Stimulated activated CD4-positive, alpha-beta T cell treated with anti-CD3 and anti-CD28 coated beads, Interleukin-2, amount 100 ng/mL, for 48 hours (primary cell): ENCODE measurements around the gene GLP1R.

Source experiments
- DNase-seq, 2 donors: peaks; one replicate each; pipeline ENCODE4 v3.0.0-alpha.2; 2020

GLP1R gene

DNA sequence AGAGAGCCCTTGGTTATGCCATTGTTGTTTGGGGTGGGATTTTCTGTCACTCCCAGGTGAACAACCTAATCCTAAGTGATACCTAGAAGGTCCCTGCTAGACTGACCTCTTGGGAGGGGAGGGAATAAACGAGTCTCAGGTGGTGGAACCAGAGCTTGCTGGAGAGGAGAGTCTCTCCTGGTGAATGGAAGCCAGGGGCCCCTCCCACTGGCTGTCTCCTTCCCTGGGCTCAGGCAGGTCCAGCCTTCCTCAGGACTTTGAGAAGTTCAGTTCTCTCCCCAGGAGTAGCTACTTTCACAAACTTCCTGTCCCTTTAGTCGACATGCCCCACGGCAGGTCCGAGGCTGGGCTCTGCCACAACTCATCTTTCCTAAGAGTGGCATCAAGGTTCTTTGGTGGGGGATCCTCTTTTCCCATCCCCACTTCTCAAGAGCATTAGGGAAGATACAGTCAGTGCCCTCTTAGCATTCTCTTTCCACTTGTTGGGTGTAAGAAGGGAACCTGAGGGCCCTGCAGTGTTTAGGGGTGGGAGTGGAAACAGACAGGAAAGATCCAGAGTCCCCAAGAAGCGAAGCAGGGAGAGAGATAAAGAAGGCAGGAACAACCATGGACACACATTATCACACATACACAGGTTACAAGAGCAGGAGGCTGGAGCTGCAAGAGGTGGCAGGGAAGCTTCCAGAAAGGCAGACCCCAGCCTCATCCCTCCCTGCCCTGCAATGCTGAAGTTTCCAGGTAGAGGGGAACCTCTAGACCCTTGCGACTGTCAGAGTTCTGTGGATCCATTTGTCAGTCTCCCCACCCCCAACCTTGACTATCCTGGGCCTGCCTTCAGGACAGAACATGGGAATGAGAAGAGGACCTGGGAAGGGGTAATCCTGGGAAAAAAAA, 900 bp upstream of the GLP1R start:
- DNase-seq: no peak

- no peak for DNase-seq
Measured at GRCh38 chr6:39049575-39050283, 1.1 kb downstream of the GLP1R start.

- DNase-seq: no peak
Measured at GRCh38 chr6:39050453-39051112, 2.0 kb downstream of the GLP1R start.

DNA sequence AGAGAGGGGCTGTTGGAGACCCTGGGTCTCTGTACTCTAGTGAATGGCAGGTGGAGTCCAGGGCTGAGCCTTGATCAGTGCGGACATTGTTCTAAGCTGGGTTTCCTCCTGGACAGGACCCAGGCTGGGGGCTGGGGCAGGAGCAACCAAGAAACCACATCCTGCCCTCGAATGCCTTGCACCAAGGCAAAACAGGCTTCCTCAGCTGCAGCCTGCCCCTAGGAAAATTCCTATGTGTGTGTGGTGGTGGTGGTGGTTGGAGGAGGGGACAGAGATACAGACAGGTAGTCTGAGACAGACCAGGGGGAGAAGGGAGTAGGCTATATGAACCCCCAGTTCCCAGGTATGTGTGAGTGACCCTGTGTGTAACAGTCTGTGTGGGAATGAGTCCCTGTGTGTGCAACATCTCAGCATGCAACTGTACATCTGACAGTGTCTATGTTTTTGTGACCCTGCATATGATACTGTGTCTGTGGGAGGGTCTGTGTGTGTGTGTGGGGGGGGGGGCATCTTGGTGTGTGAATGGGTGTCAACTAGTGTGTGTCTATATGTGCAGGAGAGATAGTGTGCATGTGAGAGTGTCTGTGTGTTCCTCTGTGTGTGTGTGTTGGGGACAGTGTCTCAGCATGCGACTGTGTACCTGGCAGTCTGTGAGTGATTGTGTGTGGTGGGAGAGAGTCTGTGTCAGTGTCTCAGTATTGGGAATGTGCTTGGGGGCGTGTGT, 3.0 kb downstream of the GLP1R start:
- no peak for DNase-seq

GRCh38 chr6:39053016-39053624, 4.5 kb downstream of the GLP1R start:
- DNase-seq: no peak

- no peak for DNase-seq
Measured at GRCh38 chr6:39053854-39054576, 5.4 kb downstream of the GLP1R start.

DNA sequence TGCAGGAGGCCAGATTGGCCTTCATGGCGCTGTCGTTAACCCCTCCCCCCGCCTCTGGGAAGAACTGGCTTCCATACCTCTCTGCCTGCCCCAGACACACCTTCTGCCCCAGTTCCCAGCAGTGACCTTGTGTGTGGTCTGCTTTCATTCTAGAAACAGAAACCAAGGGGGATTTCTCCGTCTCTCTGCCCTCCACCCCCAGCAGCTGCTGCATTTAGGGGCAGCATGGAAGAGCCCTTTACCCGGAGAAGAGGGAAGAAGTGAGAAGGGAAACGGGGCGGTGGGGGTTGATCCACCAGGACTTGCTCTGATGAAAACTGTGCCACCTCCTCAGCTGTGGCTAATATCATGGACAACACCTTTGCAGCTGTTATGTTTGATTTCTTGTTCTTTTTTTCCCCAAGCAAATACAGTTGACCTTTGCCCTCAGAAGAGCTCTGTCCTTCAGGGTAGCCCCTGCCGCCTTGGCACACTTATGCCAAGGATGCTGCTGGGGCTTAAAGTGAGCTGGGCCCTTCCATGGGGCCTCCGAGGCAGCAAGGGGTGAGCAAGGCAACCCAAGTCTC, 6.1 kb downstream of the GLP1R start:
- no peak for DNase-seq

- DNase-seq: no peak
Measured at GRCh38 chr6:39055661-39056060, 7.1 kb downstream of the GLP1R start.

DNA sequence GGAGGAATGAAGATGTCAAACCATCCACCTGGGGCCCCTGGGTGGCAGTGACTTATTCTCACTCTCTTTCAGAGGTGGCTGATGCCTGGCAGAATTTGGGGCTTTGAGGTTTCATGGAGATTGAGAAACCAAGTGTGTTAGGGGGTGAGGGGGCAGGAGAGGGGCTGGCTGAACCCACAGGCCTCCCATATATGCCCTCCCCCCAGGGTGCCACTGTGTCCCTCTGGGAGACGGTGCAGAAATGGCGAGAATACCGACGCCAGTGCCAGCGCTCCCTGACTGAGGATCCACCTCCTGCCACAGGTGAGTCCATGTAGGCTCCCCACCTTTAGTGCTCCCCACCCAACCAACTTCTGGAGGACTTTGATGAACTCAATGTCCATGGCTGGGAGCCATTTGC, 7.6 kb downstream of the GLP1R start:
- DNase-seq: no peak

- no peak for DNase-seq
Measured at GRCh38 chr6:39056681-39057080, 8.1 kb downstream of the GLP1R start.

GRCh38 chr6:39057251-39058155, 8.9 kb downstream of the GLP1R start:
- no peak for DNase-seq

- DNase-seq: no peak
Measured at GRCh38 chr6:39058471-39059147, 10.0 kb downstream of the GLP1R start.

- no peak for DNase-seq
Measured at GRCh38 chr6:39059496-39060310, 11.1 kb downstream of the GLP1R start.

GRCh38 chr6:39060467-39061160, 12.0 kb downstream of the GLP1R start:
- no peak for DNase-seq

DNA sequence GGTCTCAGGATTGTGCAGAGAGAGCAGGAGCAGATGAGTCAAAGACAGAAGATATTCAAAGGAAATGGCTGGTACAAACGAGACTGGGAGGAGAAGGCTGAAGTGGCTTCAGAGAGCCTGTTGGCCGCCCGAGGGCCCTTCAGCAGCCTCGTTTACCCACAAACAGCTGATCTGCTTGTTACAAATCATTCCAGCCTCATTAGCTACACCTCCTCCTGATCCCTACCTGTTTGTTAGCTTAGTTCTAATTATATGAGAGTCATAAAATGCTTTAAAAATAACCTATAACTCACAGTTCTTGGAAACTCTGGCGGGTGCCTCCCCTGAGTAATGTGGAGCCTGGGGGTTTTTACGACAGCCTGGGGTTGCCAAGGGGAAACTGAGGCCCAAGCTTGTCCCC, 12.6 kb downstream of the GLP1R start:
- DNase-seq: no peak

DNA sequence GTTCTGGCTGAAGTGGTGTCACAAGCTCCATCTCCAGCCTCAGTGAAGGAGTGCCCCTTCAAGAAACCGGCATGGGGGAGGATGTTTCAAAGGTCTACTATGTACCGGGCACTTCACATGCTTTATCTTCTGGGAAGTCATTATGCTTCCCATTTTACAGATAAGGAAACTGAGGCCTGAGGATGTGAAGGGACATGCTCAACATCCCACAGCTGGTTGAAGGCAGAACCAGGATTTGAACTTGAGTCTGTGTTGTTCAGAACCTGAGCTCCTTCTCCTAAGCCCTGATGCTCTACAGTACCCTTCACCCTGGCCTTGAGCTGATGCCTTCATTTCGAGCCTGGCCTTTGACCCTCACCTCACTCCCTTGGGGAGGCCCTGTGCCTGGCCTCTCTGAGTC, 13.0 kb downstream of the GLP1R start:
- no peak for DNase-seq

DNA sequence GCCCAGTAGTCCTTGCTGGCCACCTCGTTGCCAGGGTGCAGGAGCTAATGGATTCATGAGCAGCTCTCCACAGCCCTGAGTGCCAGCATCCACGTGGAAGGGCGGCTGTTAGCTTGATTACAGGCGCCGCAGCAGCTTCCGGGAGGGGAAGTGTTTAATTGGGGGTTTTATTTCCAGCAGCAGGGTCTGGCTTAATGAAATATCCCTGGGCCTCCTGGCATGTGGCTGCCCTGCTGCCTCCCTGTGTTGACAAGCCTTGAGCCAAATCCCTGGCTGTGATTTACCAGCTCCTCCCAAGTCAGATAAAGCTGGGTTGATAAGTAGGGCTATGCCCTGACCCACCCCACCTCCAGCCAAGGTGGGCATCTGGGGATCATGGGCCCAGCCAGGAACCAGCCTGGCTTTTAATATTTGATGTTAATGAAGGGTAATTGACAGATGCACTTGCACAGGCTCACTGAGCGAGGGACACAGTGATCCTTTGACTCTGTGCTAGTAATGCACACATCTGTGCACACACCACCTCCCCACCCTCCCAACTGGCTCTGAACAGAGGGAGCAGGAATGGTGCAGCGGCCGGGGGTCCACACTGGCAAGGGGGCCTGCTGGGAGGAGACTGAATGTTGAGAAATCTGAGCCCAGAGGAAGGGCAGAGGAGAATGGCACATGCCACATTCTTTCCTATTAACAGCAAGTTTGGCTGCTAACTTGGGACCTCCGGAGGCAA, 13.6 kb downstream of the GLP1R start:
- no peak for DNase-seq

GRCh38 chr6:39063526-39063925, 14.9 kb downstream of the GLP1R start:
- DNase-seq: no peak
